Measurements from ENCODE around the gene PYGM.

Gene PYGM

GRCh38 chr11:64803846-64804345, 44.1 kb upstream of the PYGM start:
- H3K27ac ChIP-seq (replicated peaks) = peak overlapping the region; percentile 61
- H3K27me3 ChIP-seq (ENCODE audit: insufficient read depth, poor library complexity, severe bottlenecking) = no peaks in the 10 kb centered on the region
- DNase-seq (ENCODE audit: low read depth in 1 of 2, low spot score in 1 of 2) = no peak
- TF ChIP-seq GABPA (IDR thresholded peaks at IDR 0.05; ENCODE audit: low read depth) (no peak), POLR2AphosphoS5 (IDR thresholded peaks at IDR 0.05; ENCODE audit: low read depth) (no peak)
- TF ChIP-seq, protein P1, sequence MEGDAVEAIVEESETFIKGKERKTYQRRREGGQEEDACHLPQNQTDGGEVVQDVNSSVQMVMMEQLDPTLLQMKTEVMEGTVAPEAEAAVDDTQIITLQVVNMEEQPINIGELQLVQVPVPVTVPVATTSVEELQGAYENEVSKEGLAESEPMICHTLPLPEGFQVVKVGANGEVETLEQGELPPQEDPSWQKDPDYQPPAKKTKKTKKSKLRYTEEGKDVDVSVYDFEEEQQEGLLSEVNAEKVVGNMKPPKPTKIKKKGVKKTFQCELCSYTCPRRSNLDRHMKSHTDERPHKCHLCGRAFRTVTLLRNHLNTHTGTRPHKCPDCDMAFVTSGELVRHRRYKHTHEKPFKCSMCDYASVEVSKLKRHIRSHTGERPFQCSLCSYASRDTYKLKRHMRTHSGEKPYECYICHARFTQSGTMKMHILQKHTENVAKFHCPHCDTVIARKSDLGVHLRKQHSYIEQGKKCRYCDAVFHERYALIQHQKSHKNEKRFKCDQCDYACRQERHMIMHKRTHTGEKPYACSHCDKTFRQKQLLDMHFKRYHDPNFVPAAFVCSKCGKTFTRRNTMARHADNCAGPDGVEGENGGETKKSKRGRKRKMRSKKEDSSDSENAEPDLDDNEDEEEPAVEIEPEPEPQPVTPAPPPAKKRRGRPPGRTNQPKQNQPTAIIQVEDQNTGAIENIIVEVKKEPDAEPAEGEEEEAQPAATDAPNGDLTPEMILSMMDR (IDR thresholded peaks at IDR 0.05; ENCODE audit: insufficient read depth, low read length) = no peak
- H3K4me3 ChIP-seq (replicated peaks; ENCODE audit: insufficient read depth, low read length) = peak overlapping the region; percentile 62

DNA sequence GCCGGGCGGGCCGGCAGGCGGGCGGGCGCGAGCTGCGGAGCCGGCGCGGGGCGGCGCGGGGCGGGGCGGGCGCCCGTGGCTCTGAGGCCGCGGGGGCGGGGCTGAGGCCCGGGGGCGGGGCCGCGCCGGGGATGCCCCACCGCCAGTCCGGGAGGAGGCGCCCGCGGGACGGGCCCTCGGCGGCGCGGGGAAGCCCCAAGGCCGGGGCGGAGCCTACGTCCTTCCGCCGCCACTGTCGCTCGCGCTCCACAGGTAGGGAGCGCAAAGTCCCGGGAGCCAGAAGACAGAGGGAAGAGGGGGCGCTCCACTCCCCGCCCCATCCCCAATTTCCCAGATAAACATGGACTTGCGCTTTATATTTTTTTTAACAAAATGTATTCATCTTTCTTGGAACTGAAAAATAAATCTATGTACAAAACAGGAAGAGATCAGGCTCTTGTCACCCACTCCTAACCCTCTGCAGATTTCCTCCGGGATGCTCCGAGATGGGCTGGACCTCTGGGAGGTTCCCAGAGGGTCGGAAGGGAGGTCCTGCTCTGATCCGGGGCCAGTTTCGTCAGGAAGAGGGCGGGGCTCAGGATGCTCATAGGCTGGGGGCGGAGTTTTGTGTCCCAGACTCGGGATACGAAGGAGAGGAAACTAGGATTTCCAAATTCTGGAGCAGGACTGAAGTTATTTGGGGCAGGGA, 43.5 kb upstream of the PYGM start, which contains the start of gene MAP4K2:
TSS of gene MAP4K2 (minus strand) at position 57 of the 688 bp plus-strand sequence. CDS start 65 bp downstream, outside the sequence.
- Histone ChIP-seq H3K4me3 (replicated peaks; ENCODE audit: insufficient read depth, low read length) (peak within 1 kb of the TSS; percentile 76), H3K27ac (replicated peaks) (peak within 1 kb of the TSS; percentile 85), H3K27me3 (ENCODE audit: insufficient read depth, poor library complexity, severe bottlenecking) (no peaks in the 10 kb centered on the region)
- TF ChIP-seq, protein P2, sequence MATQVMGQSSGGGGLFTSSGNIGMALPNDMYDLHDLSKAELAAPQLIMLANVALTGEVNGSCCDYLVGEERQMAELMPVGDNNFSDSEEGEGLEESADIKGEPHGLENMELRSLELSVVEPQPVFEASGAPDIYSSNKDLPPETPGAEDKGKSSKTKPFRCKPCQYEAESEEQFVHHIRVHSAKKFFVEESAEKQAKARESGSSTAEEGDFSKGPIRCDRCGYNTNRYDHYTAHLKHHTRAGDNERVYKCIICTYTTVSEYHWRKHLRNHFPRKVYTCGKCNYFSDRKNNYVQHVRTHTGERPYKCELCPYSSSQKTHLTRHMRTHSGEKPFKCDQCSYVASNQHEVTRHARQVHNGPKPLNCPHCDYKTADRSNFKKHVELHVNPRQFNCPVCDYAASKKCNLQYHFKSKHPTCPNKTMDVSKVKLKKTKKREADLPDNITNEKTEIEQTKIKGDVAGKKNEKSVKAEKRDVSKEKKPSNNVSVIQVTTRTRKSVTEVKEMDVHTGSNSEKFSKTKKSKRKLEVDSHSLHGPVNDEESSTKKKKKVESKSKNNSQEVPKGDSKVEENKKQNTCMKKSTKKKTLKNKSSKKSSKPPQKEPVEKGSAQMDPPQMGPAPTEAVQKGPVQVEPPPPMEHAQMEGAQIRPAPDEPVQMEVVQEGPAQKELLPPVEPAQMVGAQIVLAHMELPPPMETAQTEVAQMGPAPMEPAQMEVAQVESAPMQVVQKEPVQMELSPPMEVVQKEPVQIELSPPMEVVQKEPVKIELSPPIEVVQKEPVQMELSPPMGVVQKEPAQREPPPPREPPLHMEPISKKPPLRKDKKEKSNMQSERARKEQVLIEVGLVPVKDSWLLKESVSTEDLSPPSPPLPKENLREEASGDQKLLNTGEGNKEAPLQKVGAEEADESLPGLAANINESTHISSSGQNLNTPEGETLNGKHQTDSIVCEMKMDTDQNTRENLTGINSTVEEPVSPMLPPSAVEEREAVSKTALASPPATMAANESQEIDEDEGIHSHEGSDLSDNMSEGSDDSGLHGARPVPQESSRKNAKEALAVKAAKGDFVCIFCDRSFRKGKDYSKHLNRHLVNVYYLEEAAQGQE (IDR thresholded peaks at IDR 0.05; ENCODE audit: insufficient replicate concordance, low read depth) = no peak
- no peak for TF ChIP-seq GABPA (IDR thresholded peaks at IDR 0.05; ENCODE audit: low read depth)
- no peak for TF ChIP-seq POLR2AphosphoS5 (IDR thresholded peaks at IDR 0.05; ENCODE audit: low read depth)
- no peak for TF ChIP-seq SPI1 (IDR thresholded peaks at IDR 0.05; ENCODE audit: borderline replicate concordance, low read depth)
- TF ChIP-seq, protein P1 (IDR thresholded peaks at IDR 0.05; ENCODE audit: insufficient read depth, low read length) = no peak
- DNase-seq (ENCODE audit: low read depth in 1 of 2, low spot score in 1 of 2) = peak; percentile 54 to 72

- H3K4me3 ChIP-seq (replicated peaks; ENCODE audit: insufficient read depth, low read length) = peak overlapping the region; percentile 76
- TF ChIP-seq GABPA (IDR thresholded peaks at IDR 0.05; ENCODE audit: low read depth) (no peak), POLR2AphosphoS5 (IDR thresholded peaks at IDR 0.05; ENCODE audit: low read depth) (peak; percentile 11; the same call in 1 of the 2 replicates), SPI1 (IDR thresholded peaks at IDR 0.05; ENCODE audit: borderline replicate concordance, low read depth) (no peak)
- peak; percentile 29 to 51 for DNase-seq (ENCODE audit: low read depth in 1 of 2, low spot score in 1 of 2)
- no peaks in the 10 kb centered on the region for H3K27me3 ChIP-seq (ENCODE audit: insufficient read depth, poor library complexity, severe bottlenecking)
- H3K27ac ChIP-seq (replicated peaks) = peak overlapping the region; percentile 85
Observed at GRCh38 chr11:64802370-64803157, 42.8 kb upstream of the PYGM start.

GRCh38 chr11:64801561-64802369, 42.0 kb upstream of the PYGM start:
- TF ChIP-seq GABPA (IDR thresholded peaks at IDR 0.05; ENCODE audit: low read depth) (0 out of 2 replicates have a peak, but pooled peaks have one; percentile 29), SPI1 (IDR thresholded peaks at IDR 0.05; ENCODE audit: borderline replicate concordance, low read depth) (peak; percentile 76), POLR2AphosphoS5 (IDR thresholded peaks at IDR 0.05; ENCODE audit: low read depth) (no peak)
- TF ChIP-seq, protein P1 (IDR thresholded peaks at IDR 0.05; ENCODE audit: insufficient read depth, low read length) = no peak
- TF ChIP-seq, protein P2 (IDR thresholded peaks at IDR 0.05; ENCODE audit: insufficient replicate concordance, low read depth) = no peak
- H3K4me3 ChIP-seq (replicated peaks; ENCODE audit: insufficient read depth, low read length) = peak overlapping the region; percentile 76
- peak in 1 of 2 experiments; percentile 46 for DNase-seq (ENCODE audit: low read depth in 1 of 2, low spot score in 1 of 2)
- no peaks in the 10 kb centered on the region for H3K27me3 ChIP-seq (ENCODE audit: insufficient read depth, poor library complexity, severe bottlenecking)
- peak overlapping the region; percentile 85 for H3K27ac ChIP-seq (replicated peaks)

Measured in HL-60 (cell line).